OCI-LY3 (cell line): ENCODE measurements around the gene TMEM232.

ENCODE experiments used
- CTCF ChIP-seq: fragments of 200-600, 300-600 bp; sonication (generic); IDR thresholded peaks from 2 replicates; pipeline ENCODE4 v1.5.1; 2014; ENCODE audit warnings: antibody characterized with exemption, low read length, low read depth
- EZH2phosphoT487 ChIP-seq: fragments of 200-600 bp; shearing (Covaris generic); IDR thresholded peaks from 2 replicates; pipeline ENCODE4 v1.6.1; 2018; ENCODE audit warnings: antibody characterized with exemption, mixed run types, low read depth

- TF ChIP-seq CTCF, result no peak
- no peak for TF ChIP-seq EZH2phosphoT487
These were observed 62.9 kb downstream of the TMEM232 start for GRCh38 chr5:110663525-110663924.
